RWPE1 (cell line): ENCODE results near the gene PKP4.

ENCODE experiments used
- CTCF ChIA-PET: fragments of 350-600 bp; sonication (Branson Sonifier 250); formaldehyde crosslinking; extraction: SDS; loops from one replicate; lab custom pipeline; 2021; lab: Yijun Ruan, JAX
- POLR2A ChIA-PET: fragments of 400-600 bp; formaldehyde crosslinking; extraction: SDS; loops from one replicate; lab custom pipeline; 2020; ENCODE audit warnings: antibody characterized with exemption; ENCODE audit not compliant: low non-redundant PET; lab: Yijun Ruan, JAX
- DNase-seq: peaks from one replicate; pipeline ENCODE4 v3.0.0; 2012; ENCODE audit warnings: low spot score
- H3K27ac ChIP-seq: fragments of 450-650 bp; 2 replicates; pipeline ENCODE4 v1.5.1; 2017
- CTCF ChIP-seq: fragments of 450-650 bp; conservative IDR thresholded peaks from 2 replicates; pipeline ENCODE4 v1.5.1; 2017; ENCODE audit warnings: low read depth, mild to moderate bottlenecking

PKP4 gene

GRCh38 chr2:158458617-158458920, 1.8 kb downstream of the PKP4 start:
- TF ChIP-seq CTCF: no peak
- H3K27ac ChIP-seq: peak overlapping the region; percentile 97
- ChIA-PET POLR2A (interaction anchor here (0.6 kb wide), 1 partner anchor 776 kb away, joined by 6 read pairs; no protein-coding TSS in a partner anchor), CTCF (interaction anchor here (0.5 to 0.7 kb wide), 7 partner anchors 11 to 699 kb away, joined by 3 to 9 read pairs (median 3); no protein-coding TSS in a partner anchor)
- DNase-seq: no peak

- CTCF ChIA-PET: interaction anchor here (0.5 to 0.7 kb wide), 4 partner anchors 15 to 699 kb away, joined by 3 to 9 read pairs (median 4); no protein-coding TSS in a partner anchor
- no peak for TF ChIP-seq CTCF
- H3K27ac ChIP-seq: no peak overlapping the region
- DNase-seq: no peak
- POLR2A ChIA-PET: no interaction called here
These were observed 2.6 kb downstream of the PKP4 start for GRCh38 chr2:158459161-158460003.

- H3K27ac ChIP-seq: no peak overlapping the region
- CTCF ChIA-PET: no interaction called here
- no peak for DNase-seq
- POLR2A ChIA-PET: no interaction called here
- TF ChIP-seq CTCF: no peak
These were observed 4.0 kb downstream of the PKP4 start for GRCh38 chr2:158460632-158461297.

GRCh38 chr2:158463496-158464095, 6.8 kb downstream of the PKP4 start:
- ChIA-PET POLR2A (no interaction called here), CTCF (interaction anchor here (0.7 kb wide), 1 partner anchor 16 kb away, joined by 3 read pairs; no protein-coding TSS in a partner anchor)
- no peak for DNase-seq
- no peak for TF ChIP-seq CTCF
- H3K27ac ChIP-seq: no peak overlapping the region

- CTCF ChIA-PET: interaction anchor here (0.7 kb wide), 1 partner anchor 17 kb away, joined by 3 read pairs; no protein-coding TSS in a partner anchor
- no peak for DNase-seq
- POLR2A ChIA-PET: no interaction called here
These were observed 7.9 kb downstream of the PKP4 start for GRCh38 chr2:158464426-158465281.

More at GRCh38 chr2:158464426-158465281, 7.9 kb downstream of the PKP4 start:
- peak; percentile 38 for TF ChIP-seq CTCF
- H3K27ac ChIP-seq: no peak overlapping the region
